Pulmonary artery endothelial cell (primary cell): Measurements from ENCODE around the gene ZNF331. TPM values are rescaled to one million over a fixed set of nuclear protein-coding genes. Genes with fewer than 3 reads are reported as not detected.

Experiments used
- DNase-seq: peaks from one replicate; pipeline ENCODE4 v3.0.0-alpha.2; 2011; ENCODE audit warnings: low read depth, low spot score
- total RNA-seq: library from RNA; depleted of rRNA; stranded (reverse); fragments of >200 nt; gene quantifications from 2 replicates; pipeline ENCODE4 v1.2.3, GENCODE V29; 2014

ZNF331 gene
- total RNA-seq, 1 donor from 2014 or later, result 4.1 TPM

- DNase-seq, result no peak
Measured at GRCh38 chr19:53626976-53627375, 89.0 kb downstream of the ZNF331 start.

Other genes starting within 250 kb of the ZNF331 start
- gene ZNF845, start 204.4 kb upstream of the ZNF331 start, total RNA-seq, result 7.1 and 13.2 TPM in 2 replicates
- 6.0 and 8.1 TPM in 2 replicates for gene ZNF525, start 172.4 kb upstream of the ZNF331 start, total RNA-seq
- gene ZNF765, start 143.0 kb upstream of the ZNF331 start, total RNA-seq, result 10.1 and 15.1 TPM in 2 replicates
- 8.2 and 10.6 TPM in 2 replicates for gene ZNF761, start 106.2 kb upstream of the ZNF331 start, total RNA-seq
- 3.0 and 7.4 TPM in 2 replicates for gene ZNF813, start 70.4 kb upstream of the ZNF331 start, total RNA-seq
- gene DPRX, start 93.9 kb downstream of the ZNF331 start, total RNA-seq, result not detected in 2 replicates